ENCODE measurements around the gene TNFAIP8L3. TPM values are rescaled to one million over a fixed set of nuclear protein-coding genes. Genes with fewer than 3 reads are reported as not detected.

Gene TNFAIP8L3
- total and polyA plus RNA-seq, 8 donors = 0.58 to 12.5 (median 5.9) TPM; not detected in 1

DNA sequence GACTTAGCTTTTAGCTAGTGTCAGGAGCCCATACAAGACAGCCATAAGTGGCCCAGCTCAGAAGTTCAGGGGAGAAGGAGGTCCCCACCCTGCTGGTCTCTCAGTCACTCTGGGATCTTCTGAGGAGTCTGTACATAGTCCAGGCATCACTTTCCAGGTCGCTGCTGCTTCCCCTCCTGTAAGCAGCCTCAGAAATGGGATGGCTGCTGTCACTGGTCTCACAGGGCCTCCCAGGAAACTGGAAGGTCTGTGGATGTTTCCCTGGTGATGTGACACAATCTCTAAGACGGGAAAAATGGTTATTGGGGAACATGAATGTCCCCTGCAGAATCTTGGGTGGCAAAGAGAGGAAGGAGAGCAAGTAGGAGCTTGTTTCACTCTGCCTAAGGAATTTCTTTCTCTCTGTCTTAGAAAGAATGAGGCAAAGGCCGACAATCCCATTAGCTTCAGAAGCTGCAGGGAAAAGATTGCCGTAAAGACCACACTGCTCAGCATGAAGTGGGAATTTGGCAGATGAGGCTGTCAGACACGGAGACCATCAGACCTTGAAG, 43.2 kb upstream of the TNFAIP8L3 start:
- no peaks in the 10 kb centered on the region for H3K36me3 ChIP-seq
- H3K4me3 ChIP-seq = no peak overlapping the region
- no peak for DNase-seq
- WGBS, 5 donors = 64 to 68% (median 65%) methylated on average over 5 of the region's 5 CpGs
- H3K27ac ChIP-seq = no peak overlapping the region
- no peaks in the 10 kb centered on the region for H3K27me3 ChIP-seq
- intact Hi-C loops (cut with DNase I; ENCODE audit: low total_unique reads) = no loop called here
- TF ChIP-seq POLR2A (IDR thresholded peaks at IDR 0.05) (no peak), EP300 (IDR thresholded peaks at IDR 0.05) (no peak), CTCF (IDR thresholded peaks at IDR 0.05) (no peak), POLR2AphosphoS5 (IDR thresholded peaks at IDR 0.05) (no peak)
- no peaks in the 10 kb centered on the region for H3K4me1 ChIP-seq
- peaks cover 0 to 13% (median 4%) of the 10 kb centered on the region in 4 donors for H3K9me3 ChIP-seq

GRCh38 chr15:51137024-51137423, 42.3 kb upstream of the TNFAIP8L3 start:
- Histone ChIP-seq H3K9me3 (peaks cover 0 to 13% (median 4%) of the 10 kb centered on the region in 4 donors), H3K4me3 (no peak overlapping the region), H3K36me3 (no peaks in the 10 kb centered on the region), H3K27me3 (no peaks in the 10 kb centered on the region), H3K27ac (no peak overlapping the region), H3K4me1 (peaks cover 0 to 4% (median 0%) of the 10 kb centered on the region in 4 donors)
- WGBS, 5 donors = 55 to 86% (median 69%) methylated on average over 1 of the region's 1 CpG
- DNase-seq = no peak
- intact Hi-C loops (cut with DNase I; ENCODE audit: low total_unique reads) = no loop called here
- TF ChIP-seq POLR2AphosphoS5 (IDR thresholded peaks at IDR 0.05) = no peak
- no peak for TF ChIP-seq POLR2A (IDR thresholded peaks at IDR 0.05)
- no peak for TF ChIP-seq EP300 (IDR thresholded peaks at IDR 0.05)
- no peak for TF ChIP-seq CTCF (IDR thresholded peaks at IDR 0.05)

GRCh38 chr15:51135276-51135675, 40.6 kb upstream of the TNFAIP8L3 start:
- WGBS, 5 donors = 73 to 87% (median 78%) methylated on average over 2 of the region's 2 CpGs
- no peaks in the 10 kb centered on the region for H3K27me3 ChIP-seq
- peaks cover 0 to 6% (median under 1%) of the 10 kb centered on the region in 4 donors for H3K9me3 ChIP-seq
- peaks cover 0 to 4% (median 0%) of the 10 kb centered on the region in 4 donors for H3K4me1 ChIP-seq
- no peak overlapping the region for H3K27ac ChIP-seq
- no peak for DNase-seq
- TF ChIP-seq EP300 (IDR thresholded peaks at IDR 0.05) (no peak), POLR2AphosphoS5 (IDR thresholded peaks at IDR 0.05) (no peak), CTCF (IDR thresholded peaks at IDR 0.05) (no peak), POLR2A (IDR thresholded peaks at IDR 0.05) (no peak)
- no peak overlapping the region for H3K4me3 ChIP-seq
- intact Hi-C loops (cut with DNase I; ENCODE audit: low total_unique reads) = no loop called here
- H3K36me3 ChIP-seq = no peaks in the 10 kb centered on the region

GRCh38 chr15:51134416-51135199, 39.9 kb upstream of the TNFAIP8L3 start:
- TF ChIP-seq EP300 (IDR thresholded peaks at IDR 0.05) (no peak), CTCF (IDR thresholded peaks at IDR 0.05) (no peak), POLR2AphosphoS5 (IDR thresholded peaks at IDR 0.05) (no peak), POLR2A (IDR thresholded peaks at IDR 0.05) (no peak)
- intact Hi-C loops (cut with DNase I; ENCODE audit: low total_unique reads) = no loop called here

More at GRCh38 chr15:51134416-51135199, 39.9 kb upstream of the TNFAIP8L3 start:
- Histone ChIP-seq H3K4me3 (no peak overlapping the region), H3K27ac (no peak overlapping the region), H3K27me3 (no peaks in the 10 kb centered on the region), H3K9me3 (no peaks in the 10 kb centered on the region), H3K4me1 (peaks cover 0 to 4% (median 0%) of the 10 kb centered on the region in 4 donors), H3K36me3 (no peaks in the 10 kb centered on the region)
- DNase-seq = no peak
